SK-N-SH (cell line): Measurements from ENCODE around the gene ISOC2. TPM values are rescaled to one million over a fixed set of nuclear protein-coding genes. Genes with fewer than 3 reads are reported as not detected.

Source experiments
- CTCF ChIA-PET: fragments of 300-600, 350-600 bp; formaldehyde crosslinking; extraction: SDS; loops from one replicate; lab custom pipeline; 2021; lab: Yijun Ruan, JAX
- POLR2A ChIA-PET: fragments of 350-600 bp; sonication (Branson Sonifier 250); formaldehyde crosslinking; extraction: SDS; loops from one replicate; lab custom pipeline; 2020; ENCODE audit warnings: antibody characterized with exemption, inconsistent platforms; lab: Yijun Ruan, JAX
- DNase-seq: peaks from one replicate; pipeline ENCODE4 v3.0.0; 2012
- H2AFZ ChIP-seq: fragments of 200-600 bp; sonication (generic); 2 replicates; pipeline ENCODE4 v1.8.1; 2016; ENCODE audit warnings: antibody characterized with exemption, mild to moderate bottlenecking, low read depth
- H3F3A ChIP-seq: fragments of 200-600 bp; sonication (generic); replicated peaks from 2 replicates; pipeline ENCODE3; 2016; ENCODE audit warnings: antibody characterized with exemption, mild to moderate bottlenecking; ENCODE audit not compliant: insufficient read depth
- H3K27ac ChIP-seq, 2 experiments: fragments of 200-500 bp in 1 of 2; fragments of 200-600 bp in 1 of 2; sonication (Bioruptor generic) in 1 of 2; sonication (generic), shearing (Covaris generic) in 1 of 2; 2 replicates each; pipeline versions ENCODE4 v1.5.1 to v1.6.1; 2014 to 2016; ENCODE audit warnings: low read depth in 2 of 2, inconsistent platforms in 1 of 2, low read length in 1 of 2, mild to moderate bottlenecking in 1 of 2, mixed read lengths in 1 of 2
- H3K27me3 ChIP-seq: fragments of 200-600 bp; sonication (generic), shearing (Covaris generic); 2 replicates; pipeline ENCODE4 v1.6.1; 2016; ENCODE audit warnings: mixed run types; ENCODE audit not compliant: insufficient read depth
- H3K36me3 ChIP-seq, 2 experiments: fragments of 200-500 bp in 1 of 2; fragments of 200-600 bp in 1 of 2; sonication (Bioruptor generic) in 1 of 2; sonication (generic) in 1 of 2; replicated peaks in 1 of 2; 2 replicates each; pipeline versions ENCODE3 to v1.5.1; 2014 to 2016; ENCODE audit warnings: low read length in 1 of 2, mild to moderate bottlenecking in 1 of 2; ENCODE audit not compliant: insufficient read depth in 2 of 2, control insufficient read depth in 1 of 2
- H3K4me1 ChIP-seq, 2 experiments: fragments of 200-500 bp in 1 of 2; fragments of 200-600 bp in 1 of 2; sonication (Bioruptor generic) in 1 of 2; sonication (generic), shearing (Covaris generic) in 1 of 2; 2 replicates each; pipeline versions ENCODE4 v1.5.1 to v1.6.1; 2014 to 2016; ENCODE audit warnings: low read depth in 1 of 2, low read length in 1 of 2, mixed run types in 1 of 2; ENCODE audit not compliant: insufficient read depth in 2 of 2, control insufficient read depth in 1 of 2
- H3K4me2 ChIP-seq: fragments of 200-600 bp; sonication (generic), shearing (Covaris generic); 2 replicates; pipeline ENCODE4 v1.6.1; 2017; ENCODE audit warnings: mixed run types
- H3K4me3 ChIP-seq, 2 experiments: fragments of 200-500 bp in 1 of 2; fragments of 200-600 bp in 1 of 2; sonication (Bioruptor generic) in 1 of 2; sonication (generic), shearing (Covaris generic) in 1 of 2; 2 replicates each; pipeline versions ENCODE4 v1.5.1 to v1.8.1; 2014 to 2016; ENCODE audit warnings: low read depth in 2 of 2, inconsistent platforms in 1 of 2, low read length in 1 of 2, mild to moderate bottlenecking in 1 of 2, mixed read lengths in 1 of 2, moderate library complexity in 1 of 2
- H3K79me2 ChIP-seq: fragments of 200-600 bp; sonication (generic); 2 replicates; pipeline ENCODE4 v1.8.1; 2017; ENCODE audit warnings: mild to moderate bottlenecking; ENCODE audit not compliant: insufficient read depth
- H3K9ac ChIP-seq: fragments of 200-600 bp; sonication (generic); 2 replicates; pipeline ENCODE4 v1.6.1; 2017; ENCODE audit warnings: mixed run types
- H3K9me2 ChIP-seq: fragments of 200-600 bp; sonication (generic); 2 replicates; pipeline ENCODE4 v1.6.1; 2017; ENCODE audit warnings: mixed run types
- H3K9me3 ChIP-seq: fragments of 200-600 bp; sonication (generic); 2 replicates; pipeline ENCODE4 v1.6.1; 2017; ENCODE audit warnings: mixed run types, mild to moderate bottlenecking, moderate library complexity
- H4K20me1 ChIP-seq: fragments of 200-600 bp; sonication (generic); 2 replicates; pipeline ENCODE4 v1.6.1; 2017; ENCODE audit warnings: mild to moderate bottlenecking, mixed run types; ENCODE audit not compliant: insufficient read depth
- ELF1 ChIP-seq: IDR thresholded peaks from 2 replicates; pipeline ENCODE4 v1.4.0; 2012
- FOSL2 ChIP-seq: IDR thresholded peaks from 2 replicates; pipeline ENCODE4 v1.4.0; 2012; ENCODE audit warnings: low read depth, mild to moderate bottlenecking, moderate library complexity, borderline replicate concordance
- FOXJ3 ChIP-seq: sonication (generic); formaldehyde crosslinking; IDR thresholded peaks from 2 replicates; pipeline ENCODE4 v1.5.1; 2020; ENCODE audit warnings: mild to moderate bottlenecking, missing genetic modification reagents
- FOXM1 ChIP-seq: IDR thresholded peaks from 2 replicates; pipeline ENCODE4 v1.4.0; 2012; ENCODE audit warnings: low read depth, mild to moderate bottlenecking
- GABPA ChIP-seq: IDR thresholded peaks from 2 replicates; pipeline ENCODE4 v1.4.0; 2012; ENCODE audit warnings: low read depth, mild to moderate bottlenecking
- GATA2 ChIP-seq: sonication (generic); formaldehyde crosslinking; IDR thresholded peaks from 2 replicates; pipeline ENCODE4 v1.5.0; 2020; ENCODE audit warnings: mild to moderate bottlenecking, missing genetic modification reagents
- JUND ChIP-seq: IDR thresholded peaks from 2 replicates; pipeline ENCODE4 v1.4.0; 2012
- MEF2A ChIP-seq: IDR thresholded peaks from 2 replicates; pipeline ENCODE4 v1.4.0; 2012; ENCODE audit warnings: low read depth, borderline replicate concordance
- POLR2AphosphoS5 ChIP-seq: IDR thresholded peaks from 2 replicates; pipeline ENCODE4 v1.6.1; 2012; ENCODE audit warnings: low read depth, low read length
- RXRA ChIP-seq: IDR thresholded peaks from 2 replicates; pipeline ENCODE4 v1.4.0; 2012; ENCODE audit warnings: low read depth, mild to moderate bottlenecking, borderline replicate concordance
- TAF1 ChIP-seq: IDR thresholded peaks from 2 replicates; pipeline ENCODE4 v1.6.1; 2012; ENCODE audit warnings: low read depth, mild to moderate bottlenecking, low read length, moderate library complexity, borderline replicate concordance
- TCF12 ChIP-seq: IDR thresholded peaks from 2 replicates; pipeline ENCODE4 v1.4.0; 2012
- YY1 ChIP-seq: IDR thresholded peaks from 2 replicates; pipeline ENCODE4 v1.4.0; 2012; ENCODE audit warnings: low read depth, mild to moderate bottlenecking
- WGBS: methylation state at CpG from one replicate; pipeline ENCODE4 v1.1.6; 2017; ENCODE audit warnings: low lambda C conversion rate; 5-methylcytosine and 5-hydroxymethylcytosine counted together
- polyA plus RNA-seq, 3 experiments: library from polyadenylated mRNA; depleted of rRNA; stranded (reverse); fragments of >200 nt; gene quantifications; 2 replicates each; pipeline ENCODE4 v1.2.3, GENCODE V29; 2012
- TF ChIP-seq, protein P1 (sequence below): IDR thresholded peaks from 2 replicates; pipeline ENCODE4 v1.6.1; 2012; ENCODE audit warnings: mild to moderate bottlenecking, low read depth, low read length, moderate library complexity

ISOC2 gene
- polyA plus RNA-seq, 1 of the 3 experiments (the other 2 are of a cell fraction) = 65.4 TPM

DNA sequence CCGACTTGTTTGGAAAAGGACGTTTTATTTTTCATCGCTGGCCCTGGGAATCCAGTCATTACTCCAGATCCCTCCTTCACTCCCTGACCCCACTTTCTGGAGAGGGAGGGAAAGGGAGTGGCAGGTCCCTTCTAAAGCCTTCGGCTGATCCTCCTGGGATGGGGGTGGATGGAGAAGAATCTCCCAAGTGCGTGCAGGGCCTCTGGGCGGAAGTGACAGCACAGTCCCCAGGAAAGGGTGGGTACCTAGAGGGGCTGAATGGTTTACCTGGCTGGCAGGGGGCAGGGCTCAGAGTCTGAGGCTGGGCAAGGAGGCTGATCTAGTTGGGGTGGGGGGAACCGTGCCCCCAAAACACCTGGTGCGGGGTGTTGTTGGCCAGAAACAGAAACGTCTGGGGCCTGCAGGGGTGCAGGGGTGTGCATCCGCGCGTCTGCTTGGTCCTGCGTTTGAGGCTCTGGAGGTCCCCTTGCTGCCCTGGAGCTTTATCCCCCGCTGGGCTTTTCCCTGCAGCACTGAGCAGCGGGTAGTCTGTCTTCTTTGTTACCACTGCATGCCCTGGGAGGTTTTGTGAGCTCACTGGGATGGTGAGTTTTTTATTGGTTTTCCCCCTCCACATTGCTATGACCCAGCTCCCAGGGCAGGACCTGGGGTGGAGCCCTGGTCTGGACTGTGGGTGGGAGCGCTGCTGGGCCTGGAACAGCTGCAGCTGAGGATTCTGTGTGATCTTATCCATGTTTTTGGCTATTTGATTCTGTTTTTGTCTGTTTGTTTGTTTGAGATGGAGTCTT, 12.0 kb upstream of the ISOC2 start:
- CTCF ChIA-PET = interaction anchor here (0.6 to 7.8 kb wide), 3 partner anchors 13 to 31 kb away, joined by 4 to 46 read pairs (median 5); no protein-coding TSS in a partner anchor
- Histone ChIP-seq H3K36me3 (no peaks in the 10 kb centered on the region), H3F3A (peaks cover 11% of the 10 kb centered on the region), H3K79me2 (peaks cover 13% of the 10 kb centered on the region; the same call in 1 of the 2 replicates), H3K9me2 (no peaks in the 10 kb centered on the region), H3K27me3 (no peaks in the 10 kb centered on the region), H3K4me1 (peaks cover 11 to 14% of the 10 kb centered on the region in 2 experiments; a peak in 2 of 4 replicates), H4K20me1 (no peaks in the 10 kb centered on the region), H3K9ac (no peak overlapping the region), H3K9me3 (no peaks in the 10 kb centered on the region), H3K4me3 (no peak overlapping the region), H3K4me2 (no peak overlapping the region), H2AFZ (no peak overlapping the region), H3K27ac (no peak overlapping the region)
- 85% methylated on average over 15 of the region's 16 CpGs for WGBS
- DNase-seq = no peak
- no peak for TF ChIP-seq TCF12
- no peak for TF ChIP-seq FOXJ3
- TF ChIP-seq TAF1 = no peak
- no peak for TF ChIP-seq JUND
- TF ChIP-seq FOSL2 = no peak
- no peak for TF ChIP-seq RXRA
- no peak for TF ChIP-seq POLR2AphosphoS5
- TF ChIP-seq GATA2 (CRISPR knock-in tag) = no peak
- TF ChIP-seq FOXM1 = no peak
- TF ChIP-seq, protein P1, sequence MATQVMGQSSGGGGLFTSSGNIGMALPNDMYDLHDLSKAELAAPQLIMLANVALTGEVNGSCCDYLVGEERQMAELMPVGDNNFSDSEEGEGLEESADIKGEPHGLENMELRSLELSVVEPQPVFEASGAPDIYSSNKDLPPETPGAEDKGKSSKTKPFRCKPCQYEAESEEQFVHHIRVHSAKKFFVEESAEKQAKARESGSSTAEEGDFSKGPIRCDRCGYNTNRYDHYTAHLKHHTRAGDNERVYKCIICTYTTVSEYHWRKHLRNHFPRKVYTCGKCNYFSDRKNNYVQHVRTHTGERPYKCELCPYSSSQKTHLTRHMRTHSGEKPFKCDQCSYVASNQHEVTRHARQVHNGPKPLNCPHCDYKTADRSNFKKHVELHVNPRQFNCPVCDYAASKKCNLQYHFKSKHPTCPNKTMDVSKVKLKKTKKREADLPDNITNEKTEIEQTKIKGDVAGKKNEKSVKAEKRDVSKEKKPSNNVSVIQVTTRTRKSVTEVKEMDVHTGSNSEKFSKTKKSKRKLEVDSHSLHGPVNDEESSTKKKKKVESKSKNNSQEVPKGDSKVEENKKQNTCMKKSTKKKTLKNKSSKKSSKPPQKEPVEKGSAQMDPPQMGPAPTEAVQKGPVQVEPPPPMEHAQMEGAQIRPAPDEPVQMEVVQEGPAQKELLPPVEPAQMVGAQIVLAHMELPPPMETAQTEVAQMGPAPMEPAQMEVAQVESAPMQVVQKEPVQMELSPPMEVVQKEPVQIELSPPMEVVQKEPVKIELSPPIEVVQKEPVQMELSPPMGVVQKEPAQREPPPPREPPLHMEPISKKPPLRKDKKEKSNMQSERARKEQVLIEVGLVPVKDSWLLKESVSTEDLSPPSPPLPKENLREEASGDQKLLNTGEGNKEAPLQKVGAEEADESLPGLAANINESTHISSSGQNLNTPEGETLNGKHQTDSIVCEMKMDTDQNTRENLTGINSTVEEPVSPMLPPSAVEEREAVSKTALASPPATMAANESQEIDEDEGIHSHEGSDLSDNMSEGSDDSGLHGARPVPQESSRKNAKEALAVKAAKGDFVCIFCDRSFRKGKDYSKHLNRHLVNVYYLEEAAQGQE = no peak
- no peak for TF ChIP-seq MEF2A
- no peak for TF ChIP-seq GABPA
- POLR2A ChIA-PET = no interaction called here

DNA sequence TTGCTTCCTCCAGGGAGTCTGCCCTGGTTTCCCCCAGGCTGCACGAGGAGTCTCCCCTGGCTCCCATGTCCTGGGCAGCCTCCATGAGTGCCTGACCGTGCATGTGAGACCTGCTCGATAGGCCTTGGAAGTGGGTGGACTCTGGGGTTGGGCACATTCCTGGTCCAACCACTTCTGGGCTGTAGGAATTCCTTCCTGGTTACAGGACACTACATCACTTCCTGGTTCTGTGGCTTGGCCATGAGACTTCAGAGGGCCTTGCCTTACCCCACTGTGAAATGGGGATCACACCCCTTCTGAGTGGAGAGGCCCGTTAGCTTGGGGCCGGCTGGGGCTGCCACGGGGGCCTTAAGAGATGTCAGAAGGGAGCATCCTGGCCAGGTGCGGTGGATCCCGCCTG, 11.0 kb upstream of the ISOC2 start:
- Histone ChIP-seq H3K4me3 (no peak overlapping the region), H3K4me2 (no peak overlapping the region), H3K27me3 (no peaks in the 10 kb centered on the region), H4K20me1 (no peaks in the 10 kb centered on the region), H3K36me3 (no peaks in the 10 kb centered on the region), H3K9ac (no peak overlapping the region), H3K4me1 (peaks cover 5 to 6% of the 10 kb centered on the region in 2 experiments; a peak in 2 of 4 replicates), H2AFZ (peak overlapping the region; percentile 23; the same call in 1 of the 2 replicates), H3K79me2 (peaks cover 3% of the 10 kb centered on the region; the same call in 1 of the 2 replicates), H3K9me3 (no peaks in the 10 kb centered on the region), H3F3A (peaks cover 11% of the 10 kb centered on the region), H3K9me2 (no peaks in the 10 kb centered on the region), H3K27ac (no peak overlapping the region)
- POLR2A ChIA-PET = no interaction called here
- CTCF ChIA-PET = no interaction called here
- TF ChIP-seq ELF1 (peak; percentile 64), GABPA (peak; percentile 78), YY1 (no peak)
- no peak for DNase-seq
- WGBS = 89% methylated on average over 5 of the region's 8 CpGs
